K562 (cell line): ENCODE measurements around the gene SPIRE1. TPM values are rescaled to one million over a fixed set of nuclear protein-coding genes. Genes with fewer than 3 reads are reported as not detected.
A peak's percentile ranks its signal among the peaks of the same experiment; 100 is the strongest.

Source experiments
- EP300 ChIP-seq: IDR thresholded peaks from 2 replicates; pipeline ENCODE4 v1.6.1; 2012; ENCODE audit warnings: low read length, improper control_type of control experiment
- HDAC6 ChIP-seq: IDR thresholded peaks from 2 replicates; pipeline ENCODE4 v1.6.1; 2012; ENCODE audit warnings: low read depth, mild to moderate bottlenecking, control low read depth, inconsistent platforms, low read length, moderate library complexity
- HMGN3 ChIP-seq: IDR thresholded peaks from 2 replicates; pipeline ENCODE4 v1.6.1; 2011; ENCODE audit warnings: borderline replicate concordance, low read depth, mild to moderate bottlenecking, mixed read lengths, low read length; ENCODE audit not compliant: insufficient read length; ENCODE audit errors: extremely low read depth
- KAT7 ChIP-seq: sonication (generic); formaldehyde crosslinking; IDR thresholded peaks from 2 replicates; pipeline ENCODE4 v1.8.0; 2022; ENCODE audit warnings: missing genetic modification reagents, mild to moderate bottlenecking, borderline replicate concordance
- NEUROD1 ChIP-seq: fragments of 150-350 bp; IDR thresholded peaks from 2 replicates; pipeline ENCODE4 v1.6.1; 2014; ENCODE audit warnings: borderline replicate concordance, low read length, low read depth; ENCODE audit not compliant: partially characterized antibody
- POLR2AphosphoS5 ChIP-seq: IDR thresholded peaks from 2 replicates; pipeline ENCODE4 v1.6.1; 2011; ENCODE audit warnings: mild to moderate bottlenecking, low read depth, low read length, moderate library complexity; ENCODE audit not compliant: control insufficient read depth, insufficient read depth
- RBM34 ChIP-seq: fragments of 200-400 bp; formaldehyde crosslinking; IDR thresholded peaks from 2 replicates; pipeline ENCODE4 v1.6.1; 2018; ENCODE audit warnings: low read length, borderline replicate concordance; ENCODE audit not compliant: insufficient read depth
- SAP30 ChIP-seq: fragments of 200-600 bp; sonication (generic); IDR thresholded peaks from 2 replicates; pipeline ENCODE4 v1.6.1; 2012; ENCODE audit warnings: borderline replicate concordance, low read depth, mild to moderate bottlenecking, moderate library complexity, low read length, control low read depth, inconsistent platforms; ENCODE audit not compliant: insufficient read depth, poor library complexity, severe bottlenecking
- SIN3B ChIP-seq: fragments of 450-650 bp; IDR thresholded peaks from 2 replicates; pipeline ENCODE4 v1.6.1; 2017; ENCODE audit warnings: low read depth, mild to moderate bottlenecking, moderate library complexity
- TAF7 ChIP-seq: fragments of 450-650 bp; IDR thresholded peaks from 2 replicates; pipeline ENCODE4 v1.6.1; 2016; ENCODE audit warnings: missing genetic modification characterization, missing compliant biosample characterization
- TEAD2 ChIP-seq: fragments of 450-650 bp; IDR thresholded peaks from 2 replicates; pipeline ENCODE4 v1.6.1; 2016; ENCODE audit warnings: missing genetic modification characterization, control low read depth, missing compliant biosample characterization
- ZKSCAN1 ChIP-seq: fragments of 150-350 bp; IDR thresholded peaks from 2 replicates; pipeline ENCODE4 v1.6.1; 2016; ENCODE audit warnings: low read depth, low read length
- ZKSCAN8 ChIP-seq: fragments of 200-800 bp; sonication (Bioruptor generic); IDR thresholded peaks from 2 replicates; pipeline ENCODE4 v1.6.1; 2016; ENCODE audit warnings: missing genetic modification characterization, missing compliant biosample characterization
- ZNF699 ChIP-seq: fragments of 250-450 bp; sonication (Bioruptor Pico); IDR thresholded peaks from 2 replicates; pipeline ENCODE4 v1.8.0; 2021; ENCODE audit warnings: mild to moderate bottlenecking, moderate library complexity; ENCODE audit not compliant: insufficient replicate concordance
- ZNF830 ChIP-seq: fragments of 250-450 bp; sonication (Bioruptor Pico); IDR thresholded peaks from 2 replicates; pipeline ENCODE4 v1.5.0; 2021; ENCODE audit warnings: mild to moderate bottlenecking
- polyA plus RNA-seq, 8 experiments: library from polyadenylated mRNA; depleted of rRNA in 4 of 8; stranded (reverse) in 5 of 8; unstranded in 3 of 8; fragments of >200 nt; fragmentation: Nextera tagmentation in 2 of 8; fragmentation: Illumina TruSeq in 1 of 8; extraction: Ambion mirVana in 2 of 8; extraction: Trizol in 1 of 8; gene quantifications; 2 replicates each; pipeline versions ENCODE4 v1.2.1 to v1.2.3, GENCODE V29; 2011 to 2014; ENCODE audit warnings: inconsistent platforms in 1 of 8, missing spikeins in 1 of 8
- total RNA-seq, 7 experiments: library from RNA; depleted of rRNA in 6 of 7; stranded (reverse); fragments of >200 nt in 6 of 7; fragmentation: Illumina TruSeq in 2 of 7; extraction: Trizol in 2 of 7; gene quantifications; 2 replicates each; pipeline versions ENCODE4 v1.2.1 to v1.2.3, GENCODE V29; 2011 to 2021; ENCODE audit warnings: low replicate concordance in 1 of 7
- TF ChIP-seq, protein P1 (sequence below): conservative IDR thresholded peaks from 2 replicates; pipeline ENCODE4 v1.6.1; 2011; ENCODE audit warnings: low read depth, mild to moderate bottlenecking, low read length; ENCODE audit not compliant: control insufficient read depth
- TF ChIP-seq, protein P2 (sequence below): fragments of 450-650 bp; IDR thresholded peaks from 2 replicates; pipeline ENCODE4 v1.6.1; 2016; ENCODE audit warnings: borderline replicate concordance
- TF ChIP-seq, protein P3 (sequence below): fragments of 250-450 bp; sonication (Bioruptor Pico); IDR thresholded peaks from 2 replicates; pipeline ENCODE4 v1.5.0; 2021
- TF ChIP-seq, protein P4 (sequence below): fragments of 250-450 bp; sonication (Bioruptor Pico); IDR thresholded peaks from 2 replicates; pipeline ENCODE4 v1.8.0; 2021; ENCODE audit warnings: mild to moderate bottlenecking, moderate library complexity

The SPIRE1 gene
- total and polyA plus RNA-seq, 9 of the 15 experiments (the other 6 are each of a cell fraction or from before 2014, with no cell fraction given), result 2.9 to 14.0 (median 10.2) TPM

DNA sequence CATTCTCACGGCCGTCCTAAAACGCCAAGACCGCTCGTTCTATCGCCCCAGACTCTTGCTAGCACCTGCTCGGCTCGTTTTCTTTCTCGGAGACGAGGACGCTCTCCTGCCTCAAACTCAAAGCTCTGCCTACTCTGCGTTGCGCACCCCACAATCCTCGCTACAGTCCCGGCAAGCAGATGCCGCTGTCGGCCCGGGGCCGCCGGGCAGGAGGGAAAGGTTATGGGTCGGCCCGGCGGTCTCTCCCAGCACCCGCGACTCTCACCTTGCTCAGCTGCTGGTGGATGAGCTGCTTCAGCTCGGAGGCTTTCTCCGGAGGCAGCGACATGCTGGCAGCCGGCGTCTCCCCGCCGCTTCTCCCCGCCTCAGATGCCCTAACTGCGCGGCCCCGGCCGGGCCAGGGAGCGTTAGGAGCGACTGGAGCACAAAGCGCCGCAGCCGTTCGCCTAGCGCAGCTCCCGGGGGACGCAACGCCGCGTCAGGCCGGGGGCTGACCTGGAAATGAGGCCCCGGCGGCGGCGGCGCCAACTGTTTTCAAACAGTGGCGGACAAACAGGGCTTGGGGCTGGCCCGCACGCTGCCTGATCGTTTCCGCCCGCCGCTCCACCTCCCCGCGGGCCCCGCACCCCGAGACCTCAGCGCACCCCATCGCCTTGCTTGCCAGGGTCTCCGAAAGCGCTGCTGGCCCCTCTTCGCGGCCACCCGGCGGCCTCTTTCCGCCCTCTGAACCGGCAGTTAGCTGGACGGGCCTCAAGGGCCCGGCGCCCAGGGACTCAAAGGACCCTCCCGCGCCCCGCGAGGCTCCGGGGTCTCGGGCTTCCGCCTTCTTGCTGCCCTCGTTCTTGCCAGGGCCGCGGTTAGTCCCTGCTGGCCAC lies 44.6 kb upstream of the SPIRE1 start, which contains the start of the genes CEP76 and PSMG2 (continued):
- TF ChIP-seq, protein P1, sequence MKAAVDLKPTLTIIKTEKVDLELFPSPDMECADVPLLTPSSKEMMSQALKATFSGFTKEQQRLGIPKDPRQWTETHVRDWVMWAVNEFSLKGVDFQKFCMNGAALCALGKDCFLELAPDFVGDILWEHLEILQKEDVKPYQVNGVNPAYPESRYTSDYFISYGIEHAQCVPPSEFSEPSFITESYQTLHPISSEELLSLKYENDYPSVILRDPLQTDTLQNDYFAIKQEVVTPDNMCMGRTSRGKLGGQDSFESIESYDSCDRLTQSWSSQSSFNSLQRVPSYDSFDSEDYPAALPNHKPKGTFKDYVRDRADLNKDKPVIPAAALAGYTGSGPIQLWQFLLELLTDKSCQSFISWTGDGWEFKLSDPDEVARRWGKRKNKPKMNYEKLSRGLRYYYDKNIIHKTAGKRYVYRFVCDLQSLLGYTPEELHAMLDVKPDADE, result peak; percentile 57; the same call in 1 of the 2 replicates
- TF ChIP-seq, protein P2, sequence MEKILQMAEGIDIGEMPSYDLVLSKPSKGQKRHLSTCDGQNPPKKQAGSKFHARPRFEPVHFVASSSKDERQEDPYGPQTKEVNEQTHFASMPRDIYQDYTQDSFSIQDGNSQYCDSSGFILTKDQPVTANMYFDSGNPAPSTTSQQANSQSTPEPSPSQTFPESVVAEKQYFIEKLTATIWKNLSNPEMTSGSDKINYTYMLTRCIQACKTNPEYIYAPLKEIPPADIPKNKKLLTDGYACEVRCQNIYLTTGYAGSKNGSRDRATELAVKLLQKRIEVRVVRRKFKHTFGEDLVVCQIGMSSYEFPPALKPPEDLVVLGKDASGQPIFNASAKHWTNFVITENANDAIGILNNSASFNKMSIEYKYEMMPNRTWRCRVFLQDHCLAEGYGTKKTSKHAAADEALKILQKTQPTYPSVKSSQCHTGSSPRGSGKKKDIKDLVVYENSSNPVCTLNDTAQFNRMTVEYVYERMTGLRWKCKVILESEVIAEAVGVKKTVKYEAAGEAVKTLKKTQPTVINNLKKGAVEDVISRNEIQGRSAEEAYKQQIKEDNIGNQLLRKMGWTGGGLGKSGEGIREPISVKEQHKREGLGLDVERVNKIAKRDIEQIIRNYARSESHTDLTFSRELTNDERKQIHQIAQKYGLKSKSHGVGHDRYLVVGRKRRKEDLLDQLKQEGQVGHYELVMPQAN, result peak; percentile 39; the same call in 1 of the 2 replicates
- TF ChIP-seq NEUROD1 (peak; percentile 76), KAT7 (CRISPR knock-in tag) (peak; percentile 93; the same call in 1 of the 2 replicates), ZKSCAN1 (0 out of 2 replicates have a peak, but pooled peaks have one; percentile 10), ZKSCAN8 (peak; percentile 99), POLR2AphosphoS5 (peak; percentile 62), TAF7 (peak; percentile 69), SIN3B (peak; percentile 89), EP300 (peak; percentile 31), HDAC6 (no peak), HMGN3 (peak; percentile 47), ZNF830 (CRISPR knock-in tag) (no peak), ZNF699 (CRISPR knock-in tag) (no peak), TEAD2 (tag) (no peak), RBM34 (peak; percentile 32; the same call in 1 of the 2 replicates), SAP30 (peak; percentile 80)
- TF ChIP-seq, protein P3, sequence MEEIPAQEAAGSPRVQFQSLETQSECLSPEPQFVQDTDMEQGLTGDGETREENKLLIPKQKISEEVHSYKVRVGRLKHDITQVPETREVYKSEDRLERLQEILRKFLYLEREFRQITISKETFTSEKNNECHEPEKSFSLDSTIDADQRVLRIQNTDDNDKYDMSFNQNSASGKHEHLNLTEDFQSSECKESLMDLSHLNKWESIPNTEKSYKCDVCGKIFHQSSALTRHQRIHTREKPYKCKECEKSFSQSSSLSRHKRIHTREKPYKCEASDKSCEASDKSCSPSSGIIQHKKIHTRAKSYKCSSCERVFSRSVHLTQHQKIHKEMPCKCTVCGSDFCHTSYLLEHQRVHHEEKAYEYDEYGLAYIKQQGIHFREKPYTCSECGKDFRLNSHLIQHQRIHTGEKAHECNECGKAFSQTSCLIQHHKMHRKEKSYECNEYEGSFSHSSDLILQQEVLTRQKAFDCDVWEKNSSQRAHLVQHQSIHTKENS (CRISPR knock-in tag), result no peak
- TF ChIP-seq, protein P4, sequence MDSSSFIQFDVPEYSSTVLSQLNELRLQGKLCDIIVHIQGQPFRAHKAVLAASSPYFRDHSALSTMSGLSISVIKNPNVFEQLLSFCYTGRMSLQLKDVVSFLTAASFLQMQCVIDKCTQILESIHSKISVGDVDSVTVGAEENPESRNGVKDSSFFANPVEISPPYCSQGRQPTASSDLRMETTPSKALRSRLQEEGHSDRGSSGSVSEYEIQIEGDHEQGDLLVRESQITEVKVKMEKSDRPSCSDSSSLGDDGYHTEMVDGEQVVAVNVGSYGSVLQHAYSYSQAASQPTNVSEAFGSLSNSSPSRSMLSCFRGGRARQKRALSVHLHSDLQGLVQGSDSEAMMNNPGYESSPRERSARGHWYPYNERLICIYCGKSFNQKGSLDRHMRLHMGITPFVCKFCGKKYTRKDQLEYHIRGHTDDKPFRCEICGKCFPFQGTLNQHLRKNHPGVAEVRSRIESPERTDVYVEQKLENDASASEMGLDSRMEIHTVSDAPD (CRISPR knock-in tag), result no peak
